ENCODE data around the gene MRNIP. TPM values are rescaled to one million over a fixed set of nuclear protein-coding genes. Genes with fewer than 3 reads are reported as not detected.

The MRNIP gene
- total RNA-seq, 1 experiment from 2014 or later, result 37.8 TPM

GRCh38 chr5:179893076-179893957 is 34.7 kb upstream of the MRNIP start:
- no peak for DNase-seq
- intact Hi-C loops (cut with micrococcal nuclease; ENCODE audit: unreplicated experiment), result no loop called here
- no peaks in the 10 kb centered on the region for H3K9me3 ChIP-seq
- no peak for TF ChIP-seq CTCF (IDR thresholded peaks at IDR 0.05; ENCODE audit: insufficient read depth in 1 of 2, low read depth in 1 of 2, low read length in 1 of 2, severe bottlenecking in 1 of 2, unreplicated experiment in 1 of 2)
- H3K4me3 Mint-ChIP-seq (ENCODE audit: unreplicated experiment), result no peak overlapping the region
- H3K4me1 Mint-ChIP-seq (ENCODE audit: low read depth, unreplicated experiment), result no peaks in the 10 kb centered on the region
- H3K27me3 ChIP-seq (replicated peaks; ENCODE audit: control insufficient read depth, insufficient read depth, low read length), result no peaks in the 10 kb centered on the region
- peaks cover 6% of the 10 kb centered on the region for H3K36me3 ChIP-seq (ENCODE audit: control insufficient read depth, insufficient read depth, low read length)
- POLR2A ChIA-PET, result no interaction called here
- CTCF ChIA-PET, result no interaction called here
- H3K4me1 ChIP-seq, result no peaks in the 10 kb centered on the region
- H3K27me3 Mint-ChIP-seq (ENCODE audit: insufficient read depth, unreplicated experiment), result no peaks in the 10 kb centered on the region
- peaks cover 45% of the 10 kb centered on the region for H3K36me3 Mint-ChIP-seq (ENCODE audit: insufficient read depth, unreplicated experiment)
- no peak overlapping the region for H3K27ac Mint-ChIP-seq (ENCODE audit: unreplicated experiment)
- H3K4me3 ChIP-seq (ENCODE audit: low read depth, low read length), result no peak overlapping the region
- no TSS peak for BruUV-seq (replicated peaks)
- H3K9me3 Mint-ChIP-seq (ENCODE audit: unreplicated experiment), result no peaks in the 10 kb centered on the region

- intact Hi-C loops (cut with micrococcal nuclease; ENCODE audit: unreplicated experiment), result no loop called here
- ChIA-PET POLR2A (no interaction called here), CTCF (no interaction called here)
- Mint-ChIP-seq H3K27me3 (ENCODE audit: insufficient read depth, unreplicated experiment) (no peaks in the 10 kb centered on the region), H3K9me3 (ENCODE audit: unreplicated experiment) (no peaks in the 10 kb centered on the region), H3K4me1 (ENCODE audit: low read depth, unreplicated experiment) (no peaks in the 10 kb centered on the region), H3K4me3 (ENCODE audit: unreplicated experiment) (no peak overlapping the region), H3K36me3 (ENCODE audit: insufficient read depth, unreplicated experiment) (peaks cover 48% of the 10 kb centered on the region), H3K27ac (ENCODE audit: unreplicated experiment) (no peak overlapping the region)
- Histone ChIP-seq H3K4me1 (no peaks in the 10 kb centered on the region), H3K4me3 (ENCODE audit: low read depth, low read length) (no peak overlapping the region), H3K27me3 (replicated peaks; ENCODE audit: control insufficient read depth, insufficient read depth, low read length) (no peaks in the 10 kb centered on the region), H3K36me3 (ENCODE audit: control insufficient read depth, insufficient read depth, low read length) (peaks cover 5% of the 10 kb centered on the region), H3K9me3 (no peaks in the 10 kb centered on the region)
- DNase-seq, result no peak
- BruUV-seq (replicated peaks), result no TSS peak
- no peak for TF ChIP-seq CTCF (IDR thresholded peaks at IDR 0.05; ENCODE audit: insufficient read depth in 1 of 2, low read depth in 1 of 2, low read length in 1 of 2, severe bottlenecking in 1 of 2, unreplicated experiment in 1 of 2)
These were observed 33.6 kb upstream of the MRNIP start for GRCh38 chr5:179892255-179892654.

GRCh38 chr5:179890751-179891682 is 32.4 kb upstream of the MRNIP start:
- Mint-ChIP-seq H3K9me3 (ENCODE audit: unreplicated experiment) (peaks cover 10% of the 10 kb centered on the region), H3K27ac (ENCODE audit: unreplicated experiment) (no peak overlapping the region), H3K4me3 (ENCODE audit: unreplicated experiment) (no peak overlapping the region), H3K36me3 (ENCODE audit: insufficient read depth, unreplicated experiment) (peaks cover 56% of the 10 kb centered on the region), H3K4me1 (ENCODE audit: low read depth, unreplicated experiment) (no peaks in the 10 kb centered on the region), H3K27me3 (ENCODE audit: insufficient read depth, unreplicated experiment) (no peaks in the 10 kb centered on the region)
- Histone ChIP-seq H3K36me3 (ENCODE audit: control insufficient read depth, insufficient read depth, low read length) (peaks cover 7% of the 10 kb centered on the region), H3K4me3 (ENCODE audit: low read depth, low read length) (no peak overlapping the region), H3K9me3 (no peaks in the 10 kb centered on the region), H3K27me3 (replicated peaks; ENCODE audit: control insufficient read depth, insufficient read depth, low read length) (no peaks in the 10 kb centered on the region), H3K4me1 (no peaks in the 10 kb centered on the region)
- intact Hi-C loops (cut with micrococcal nuclease; ENCODE audit: unreplicated experiment), result no loop called here
- POLR2A ChIA-PET, result no interaction called here
- DNase-seq, result no peak
- no TSS peak for BruUV-seq (replicated peaks)
- no peak for TF ChIP-seq CTCF (IDR thresholded peaks at IDR 0.05; ENCODE audit: insufficient read depth in 1 of 2, low read depth in 1 of 2, low read length in 1 of 2, severe bottlenecking in 1 of 2, unreplicated experiment in 1 of 2)
- CTCF ChIA-PET, result no interaction called here

All from Caco-2 (cell line).